H1 (cell line): ENCODE measurements around the gene GSK3B. TPM values are rescaled to one million over a fixed set of nuclear protein-coding genes. Genes with fewer than 3 reads are reported as not detected.

Source experiments
- CTCF ChIA-PET: fragments of 300-600 bp; sonication (Branson Sonifier 250); formaldehyde crosslinking; loops from one replicate; lab custom pipeline; 2021; ENCODE audit not compliant: partially characterized antibody; lab: Charles Lee
- POLR2A ChIA-PET: fragments of 300-600 bp; sonication (Branson Sonifier 250); formaldehyde crosslinking; loops from one replicate; lab custom pipeline; 2021; ENCODE audit warnings: inconsistent platforms; ENCODE audit not compliant: partially characterized antibody; lab: Charles Lee
- DNase-seq, 2 experiments: peaks; one replicate each; pipeline versions ENCODE4 v3.0.0 to v3.0.0-alpha.2; 2010 to 2022; ENCODE audit warnings: low spot score in 2 of 2, low read depth in 1 of 2, mixed read lengths in 1 of 2
- FAIRE-seq: peaks from 2 replicates; lab custom pipeline; 2011; peaks lifted over from hg19 to GRCh38; lab: Jason Lieb, UNC
- H2AFZ ChIP-seq: 2 replicates; pipeline ENCODE4 v1.8.1; 2012; ENCODE audit warnings: low read length, inconsistent platforms
- H2AK5ac ChIP-seq: 2 replicates; pipeline ENCODE4 v1.6.1; 2013; ENCODE audit warnings: low read depth, low read length
- H2BK120ac ChIP-seq: replicated peaks from 2 replicates; pipeline ENCODE3; 2013; ENCODE audit warnings: low read depth, low read length, inconsistent platforms
- H2BK12ac ChIP-seq: 2 replicates; pipeline ENCODE4 v1.6.1; 2013; ENCODE audit warnings: low read depth, low read length
- H2BK15ac ChIP-seq: 2 replicates; pipeline ENCODE4 v1.6.1; 2013; ENCODE audit warnings: low read length
- H2BK20ac ChIP-seq: 2 replicates; pipeline ENCODE4 v1.6.1; 2013; ENCODE audit warnings: low read length
- H2BK5ac ChIP-seq: 2 replicates; pipeline ENCODE4 v1.6.1; 2013; ENCODE audit warnings: low read depth, low read length
- H3K14ac ChIP-seq: 2 replicates; pipeline ENCODE4 v1.6.1; 2013; ENCODE audit warnings: inconsistent platforms; ENCODE audit not compliant: insufficient read length
- H3K18ac ChIP-seq: 2 replicates; pipeline ENCODE4 v1.6.1; 2013; ENCODE audit warnings: low read length; ENCODE audit errors: extremely low read depth
- H3K23ac ChIP-seq: 2 replicates; pipeline ENCODE4 v1.6.1; 2013; ENCODE audit warnings: inconsistent platforms; ENCODE audit not compliant: insufficient read length
- H3K23me2 ChIP-seq: 2 replicates; pipeline ENCODE4 v1.6.1; 2013; ENCODE audit warnings: low read depth, low read length
- H3K27ac ChIP-seq: 2 replicates; pipeline ENCODE4 v1.6.1; 2011; ENCODE audit warnings: low read depth, low read length, inconsistent platforms
- H3K27me3 ChIP-seq, 4 experiments: replicated peaks in 1 of 4; 1 replicate in 1 of 4; 2 replicates in 3 of 4; pipeline versions ENCODE4 v1.6.1 to v1.8.1; 2011 to 2013; ENCODE audit warnings: low read length in 3 of 4, mild to moderate bottlenecking in 3 of 4, inconsistent platforms in 2 of 4, mixed read lengths in 2 of 4, moderate library complexity in 1 of 4; ENCODE audit not compliant: control insufficient read depth in 3 of 4, insufficient read depth in 3 of 4; ENCODE audit errors: extremely low read depth in 1 of 4
- H3K36me3 ChIP-seq, 4 experiments: 2 replicates each; pipeline versions ENCODE4 v1.6.1 to v1.8.1; 2011 to 2013; ENCODE audit warnings: mild to moderate bottlenecking in 4 of 4, low read length in 3 of 4, moderate library complexity in 2 of 4, control low read depth in 1 of 4, inconsistent platforms in 1 of 4; ENCODE audit not compliant: insufficient read depth in 4 of 4, control insufficient read depth in 2 of 4
- H3K4ac ChIP-seq: replicated peaks from 2 replicates; pipeline ENCODE3; 2013; ENCODE audit warnings: low read length, low read depth, mixed read lengths, inconsistent platforms; ENCODE audit not compliant: insufficient read length
- H3K4me1 ChIP-seq, 4 experiments: replicated peaks in 1 of 4; 1 replicate in 1 of 4; 2 replicates in 3 of 4; pipeline versions ENCODE4 v1.6.1 to v1.8.1; 2011 to 2013; ENCODE audit warnings: low read length in 3 of 4, inconsistent platforms in 2 of 4, mixed read lengths in 1 of 4; ENCODE audit not compliant: insufficient read depth in 4 of 4, control insufficient read depth in 3 of 4
- H3K4me2 ChIP-seq, 2 experiments: 2 replicates each; pipeline versions ENCODE4 v1.6.1 to v1.8.1; 2011 to 2013; ENCODE audit warnings: low read depth in 2 of 2, low read length in 2 of 2, control low read depth in 1 of 2, inconsistent platforms in 1 of 2, mild to moderate bottlenecking in 1 of 2; ENCODE audit not compliant: insufficient read depth in 1 of 2
- H3K4me3 ChIP-seq, 4 experiments: fragments of 200-600, 300-600 bp in 1 of 4; sonication (generic), shearing (Covaris generic), sonication (Bioruptor Twin) in 1 of 4; 2 replicates each; pipeline versions ENCODE4 v1.5.1 to v1.8.1; 2011 to 2016; ENCODE audit warnings: low read length in 4 of 4, low read depth in 3 of 4, control low read depth in 2 of 4, inconsistent platforms in 2 of 4, mild to moderate bottlenecking in 2 of 4, mixed read lengths in 1 of 4, moderate library complexity in 1 of 4; ENCODE audit not compliant: insufficient read depth in 2 of 4; ENCODE audit errors: extremely low read depth in 1 of 4
- H3K56ac ChIP-seq: replicated peaks from 2 replicates; pipeline ENCODE3; 2013; ENCODE audit warnings: low read depth, mild to moderate bottlenecking, mixed read lengths, low read length, inconsistent platforms; ENCODE audit not compliant: insufficient read length
- H3K79me1 ChIP-seq: 2 replicates; pipeline ENCODE4 v1.6.1; 2013; ENCODE audit warnings: low read depth, low read length, control low read depth
- H3K79me2 ChIP-seq, 2 experiments: 2 replicates each; pipeline versions ENCODE4 v1.6.1 to v1.8.1; 2012 to 2013; ENCODE audit warnings: low read length in 2 of 2, mild to moderate bottlenecking in 2 of 2, inconsistent platforms in 1 of 2; ENCODE audit not compliant: insufficient read depth in 2 of 2, control insufficient read depth in 1 of 2
- H3K9ac ChIP-seq, 4 experiments: replicated peaks in 1 of 4; 1 replicate in 1 of 4; 2 replicates in 3 of 4; pipeline versions ENCODE4 v1.6.1 to v1.8.1; 2011 to 2013; ENCODE audit warnings: low read depth in 3 of 4, low read length in 3 of 4, control low read depth in 2 of 4, mild to moderate bottlenecking in 2 of 4, moderate library complexity in 2 of 4, inconsistent platforms in 1 of 4; ENCODE audit errors: extremely low read depth in 1 of 4
- H3K9me3 ChIP-seq, 2 experiments: 2 replicates each; pipeline versions ENCODE4 v1.6.1 to v1.8.1; 2012 to 2013; ENCODE audit warnings: mild to moderate bottlenecking in 2 of 2, moderate library complexity in 2 of 2, control low read depth in 1 of 2, inconsistent platforms in 1 of 2, low read depth in 1 of 2, low read length in 1 of 2, mixed read lengths in 1 of 2; ENCODE audit not compliant: insufficient read depth in 2 of 2
- H4K20me1 ChIP-seq, 2 experiments: replicated peaks in 1 of 2; 2 replicates each; pipeline versions ENCODE3 to v1.8.1; 2011 to 2013; ENCODE audit warnings: inconsistent platforms in 2 of 2, low read length in 2 of 2, mild to moderate bottlenecking in 1 of 2; ENCODE audit not compliant: insufficient read depth in 2 of 2, control insufficient read depth in 1 of 2
- H4K5ac ChIP-seq: 2 replicates; pipeline ENCODE4 v1.6.1; 2013; ENCODE audit warnings: low read length, low read depth, mixed read lengths, inconsistent platforms; ENCODE audit not compliant: insufficient read length
- H4K8ac ChIP-seq: 2 replicates; pipeline ENCODE4 v1.8.0; 2013; ENCODE audit warnings: mild to moderate bottlenecking, moderate library complexity, low read length, inconsistent platforms; ENCODE audit not compliant: insufficient read depth; ENCODE audit errors: extremely low read depth
- H4K91ac ChIP-seq: replicated peaks from 2 replicates; pipeline ENCODE3; 2013; ENCODE audit warnings: low read length, mixed read lengths, inconsistent platforms; ENCODE audit not compliant: insufficient read length
- ASH2L ChIP-seq: fragments of 200-600, 300-600 bp; sonication (generic); IDR thresholded peaks from one replicate; pipeline ENCODE4 v1.7.1; 2017; ENCODE audit warnings: low read length
- CBX8 ChIP-seq: fragments of 300-800, 300-1000 bp; sonication (generic); IDR thresholded peaks from 2 replicates; pipeline ENCODE4 v1.7.1; 2016; ENCODE audit warnings: low read depth, low read length, borderline replicate concordance
- CHD1 ChIP-seq: IDR thresholded peaks from 2 replicates; pipeline ENCODE4 v1.6.1; 2012; ENCODE audit warnings: low read depth, low read length, improper control_type of control experiment
- HDAC2 ChIP-seq, 2 experiments: fragments of 300-600 bp in 1 of 2; sonication (generic) in 1 of 2; IDR thresholded peaks; 2 replicates each; pipeline ENCODE4 v1.6.1; 2011 to 2012; ENCODE audit warnings: low read depth in 2 of 2, low read length in 2 of 2, mild to moderate bottlenecking in 2 of 2, moderate library complexity in 2 of 2, borderline replicate concordance in 1 of 2, inconsistent platforms in 1 of 2
- KDM1A ChIP-seq: fragments of 200-600, 300-600 bp; sonication (generic); IDR thresholded peaks from 2 replicates; pipeline ENCODE4 v1.7.1; 2016; ENCODE audit warnings: mild to moderate bottlenecking, low read length, borderline replicate concordance
- KDM5A ChIP-seq: fragments of 200-600 bp; IDR thresholded peaks from 2 replicates; pipeline ENCODE4 v1.7.1; 2012; ENCODE audit warnings: mild to moderate bottlenecking, low read length, inconsistent platforms, mixed read lengths
- SIN3A ChIP-seq, 2 experiments: IDR thresholded peaks in 1 of 2; conservative IDR thresholded peaks in 1 of 2; 2 replicates each; pipeline ENCODE4 v1.6.1; 2011 to 2012; ENCODE audit warnings: low read length in 2 of 2, improper control_type of control experiment in 1 of 2, low read depth in 1 of 2, mild to moderate bottlenecking in 1 of 2
- WGBS, 2 experiments: shearing (Covaris generic) in 1 of 2; methylation state at CpG; one replicate each; pipeline versions ENCODE4 v1.1.6 to v1.1.7; 2013 to 2015; ENCODE audit warnings: low lambda C conversion rate in 2 of 2, mixed read lengths in 2 of 2, inconsistent platforms in 1 of 2, low coverage in 1 of 2, missing lambda C conversion rate in 1 of 2; ENCODE audit not compliant: insufficient replicate concordance in 2 of 2, insufficient coverage in 1 of 2, insufficient read length in 1 of 2; ENCODE audit errors: extremely low coverage in 1 of 2, missing lambda C conversion rate in 1 of 2; 5-methylcytosine and 5-hydroxymethylcytosine counted together
- polyA plus RNA-seq, 7 experiments: library from polyadenylated mRNA; depleted of rRNA in 3 of 7; stranded (reverse) in 5 of 7; unstranded in 2 of 7; fragments of >200 nt in 5 of 7; fragments of 200-250 nt in 2 of 7; gene quantifications; 1 replicate in 5 of 7; 2 replicates in 1 of 7; 4 replicates in 1 of 7; pipeline versions ENCODE4 v1.2.1 to v1.2.3, GENCODE V29; 2011 to 2013; ENCODE audit warnings: missing spikeins in 2 of 7, mixed read lengths in 2 of 7
- total RNA-seq: library from RNA; stranded (reverse); fragmentation: NEBNext Ultra II Directional; extraction: Animal tissue kit (Norgen Biotek cat#: 25700); gene quantifications from 2 replicates; pipeline ENCODE4 v1.2.1, GENCODE V29; 2021

Gene GSK3B
- total and polyA plus RNA-seq, 2 of the 8 experiments (the other 6 are each of a cell fraction or from before 2014, with no cell fraction given), result 24.2 to 50.7 TPM

GRCh38 chr3:119831941-119832371, 262.3 kb downstream of the GSK3B start:
- Histone ChIP-seq H2AK5ac (no peak overlapping the region), H3K79me2 (no peaks in the 10 kb centered on the region), H4K8ac (no peak overlapping the region), H4K5ac (no peak overlapping the region), H3K4ac (no peak overlapping the region), H3K23me2 (no peaks in the 10 kb centered on the region), H2BK120ac (no peak overlapping the region), H3K18ac (no peak overlapping the region), H3K23ac (no peak overlapping the region), H3K14ac (no peak overlapping the region), H2BK12ac (no peak overlapping the region), H2BK5ac (no peak overlapping the region), H3K4me2 (no peak overlapping the region), H2BK15ac (no peak overlapping the region), H3K4me1 (peaks cover 0 to 3% (median 1%) of the 10 kb centered on the region in 4 experiments; a peak in 2 of 7 replicates), H3K36me3 (no peaks in the 10 kb centered on the region), H3K79me1 (no peaks in the 10 kb centered on the region), H3K9ac (no peak overlapping the region), H3K27ac (no peak overlapping the region), H4K20me1 (peaks cover 0 to 2% of the 10 kb centered on the region in 2 experiments), H3K56ac (no peak overlapping the region), H2BK20ac (no peak overlapping the region), H2AFZ (no peak overlapping the region), H3K9me3 (no peaks in the 10 kb centered on the region), H3K27me3 (no peaks in the 10 kb centered on the region), H4K91ac (no peak overlapping the region), H3K4me3 (no peak overlapping the region)
- ChIA-PET POLR2A (interaction anchor here (0.7 kb wide), 1 partner anchor 548 kb away, joined by 3 read pairs; no protein-coding TSS in a partner anchor), CTCF (interaction anchor here (0.6 to 2.9 kb wide), 14 partner anchors 9 to 808 kb away, joined by 3 to 10 read pairs (median 4); no protein-coding TSS in a partner anchor)
- DNase-seq (no peak), FAIRE-seq (no peak)
- WGBS, 2 experiments, result 94% methylated on average over 1 of the region's 1 CpG; no CpG with 5 or more reads in 1 of the 2 experiments
- no peak for TF ChIP-seq HDAC2 (IDR thresholded peaks at IDR 0.05; ENCODE audit: borderline replicate concordance in 1 of 2, low read depth in 2 of 2, low read length in 2 of 2)
- no peak for TF ChIP-seq KDM1A
- no peak for TF ChIP-seq KDM5A
- no peak for TF ChIP-seq ASH2L
- no peak for TF ChIP-seq CBX8
- TF ChIP-seq CHD1, result no peak
- TF ChIP-seq SIN3A (conservative IDR thresholded peaks at IDR 0.05 in 1 of 2, IDR thresholded peaks at IDR 0.05 in 1 of 2; ENCODE audit: low read depth in 1 of 2, low read length in 2 of 2), result no peak
